PC-9 (cell line): ENCODE measurements around the gene NDST1. TPM values are rescaled to one million over a fixed set of nuclear protein-coding genes. Genes with fewer than 3 reads are reported as not detected.

Source experiments
- BruUV-seq: library from RNA; stranded (reverse); fragments of 400-500 nt; replicated peaks from 2 replicates; lab custom pipeline; 2021; lab: Mats Ljungman, UMichigan
- CTCF ChIA-PET: fragments of 300-600 bp; sonication (Branson Sonifier 250); formaldehyde crosslinking; loops from one replicate; lab custom pipeline; 2022; ENCODE audit warnings: antibody characterized with exemption; lab: Charles Lee
- POLR2A ChIA-PET: fragments of 300-600 bp; sonication (Branson Sonifier 250); formaldehyde crosslinking; loops from one replicate; lab custom pipeline; 2022; ENCODE audit warnings: antibody characterized with exemption; ENCODE audit not compliant: unreplicated experiment; lab: Charles Lee
- DNase-seq, 2 experiments: peaks; one replicate each; pipeline versions ENCODE4 v3.0.0 to v3.0.0-alpha.2; 2015 to 2022; ENCODE audit warnings: mixed read lengths in 1 of 2
- H2AFZ ChIP-seq: fragments of 200-600 bp; sonication (generic); 2 replicates; pipeline ENCODE4 v1.8.1; 2017; ENCODE audit warnings: antibody characterized with exemption
- H3F3A ChIP-seq: fragments of 200-600 bp; sonication (generic); 2 replicates; pipeline ENCODE4 v1.8.1; 2017; ENCODE audit warnings: antibody characterized with exemption, mild to moderate bottlenecking, low read depth; ENCODE audit not compliant: insufficient read depth
- H3K27ac ChIP-seq: fragments of 200-600 bp; sonication (generic); 2 replicates; pipeline ENCODE4 v1.6.1; 2016; ENCODE audit warnings: mixed run types
- H3K27me3 ChIP-seq: fragments of 200-600 bp; sonication (generic); 2 replicates; pipeline ENCODE4 v1.6.1; 2016; ENCODE audit warnings: low read depth, mixed run types; ENCODE audit not compliant: insufficient read depth
- H3K36me3 ChIP-seq: fragments of 200-600 bp; sonication (generic); 2 replicates; pipeline ENCODE4 v1.6.1; 2016; ENCODE audit warnings: low read depth, mixed run types
- H3K4me1 ChIP-seq: fragments of 200-600 bp; sonication (generic); replicated peaks from 2 replicates; pipeline ENCODE4 v1.6.1; 2016; ENCODE audit warnings: mixed run types; ENCODE audit not compliant: insufficient read depth
- H3K4me2 ChIP-seq: fragments of 200-600 bp; sonication (generic); 2 replicates; pipeline ENCODE4 v1.6.1; 2017; ENCODE audit warnings: mixed run types
- H3K4me3 ChIP-seq: fragments of 200-600 bp; sonication (generic); 2 replicates; pipeline ENCODE4 v1.6.1; 2016; ENCODE audit warnings: mixed run types
- H3K79me2 ChIP-seq: fragments of 200-600 bp; sonication (generic); 2 replicates; pipeline ENCODE4 v1.6.1; 2017; ENCODE audit warnings: low read depth, mixed run types
- H3K9me2 ChIP-seq: fragments of 200-600 bp; sonication (generic); 2 replicates; pipeline ENCODE4 v1.8.1; 2017; ENCODE audit warnings: mild to moderate bottlenecking; ENCODE audit not compliant: insufficient read depth
- H3K9me3 ChIP-seq: fragments of 200-600 bp; sonication (generic); 2 replicates; pipeline ENCODE4 v1.8.1; 2016; ENCODE audit warnings: low read depth; ENCODE audit not compliant: insufficient read depth
- H4K20me1 ChIP-seq: fragments of 200-600 bp; sonication (generic); 2 replicates; pipeline ENCODE4 v1.8.1; 2017; ENCODE audit not compliant: insufficient read depth
- CTCF ChIP-seq: fragments of 200-600 bp; sonication (generic); conservative IDR thresholded peaks from 2 replicates; pipeline ENCODE4 v1.6.1; 2017; ENCODE audit warnings: mixed run types, antibody characterized with exemption, mild to moderate bottlenecking, moderate library complexity
- EZH2 ChIP-seq: fragments of 200-600 bp; sonication (generic); IDR thresholded peaks from 2 replicates; pipeline ENCODE4 v1.8.0; 2017; ENCODE audit warnings: antibody characterized with exemption, low read depth
- intact Hi-C: fragments of 100-400 bp; cut with micrococcal nuclease; formaldehyde crosslinking; loops from one replicate; pipeline ENCODE4 v1.10.0; 2022; ENCODE audit not compliant: unreplicated experiment
- total RNA-seq: library from RNA; stranded (reverse); gene quantifications from 2 replicates; pipeline ENCODE4 v1.2.3, GENCODE V29; 2021

The NDST1 gene
- total RNA-seq, 1 experiment from 2014 or later: 94.3 TPM

GRCh38 chr5:150521939-150522503 lies 14.1 kb downstream of the NDST1 start:
- peaks cover 78% of the 10 kb centered on the region for H4K20me1 ChIP-seq
- no peak for TF ChIP-seq EZH2
- no peak for TF ChIP-seq CTCF

DNA sequence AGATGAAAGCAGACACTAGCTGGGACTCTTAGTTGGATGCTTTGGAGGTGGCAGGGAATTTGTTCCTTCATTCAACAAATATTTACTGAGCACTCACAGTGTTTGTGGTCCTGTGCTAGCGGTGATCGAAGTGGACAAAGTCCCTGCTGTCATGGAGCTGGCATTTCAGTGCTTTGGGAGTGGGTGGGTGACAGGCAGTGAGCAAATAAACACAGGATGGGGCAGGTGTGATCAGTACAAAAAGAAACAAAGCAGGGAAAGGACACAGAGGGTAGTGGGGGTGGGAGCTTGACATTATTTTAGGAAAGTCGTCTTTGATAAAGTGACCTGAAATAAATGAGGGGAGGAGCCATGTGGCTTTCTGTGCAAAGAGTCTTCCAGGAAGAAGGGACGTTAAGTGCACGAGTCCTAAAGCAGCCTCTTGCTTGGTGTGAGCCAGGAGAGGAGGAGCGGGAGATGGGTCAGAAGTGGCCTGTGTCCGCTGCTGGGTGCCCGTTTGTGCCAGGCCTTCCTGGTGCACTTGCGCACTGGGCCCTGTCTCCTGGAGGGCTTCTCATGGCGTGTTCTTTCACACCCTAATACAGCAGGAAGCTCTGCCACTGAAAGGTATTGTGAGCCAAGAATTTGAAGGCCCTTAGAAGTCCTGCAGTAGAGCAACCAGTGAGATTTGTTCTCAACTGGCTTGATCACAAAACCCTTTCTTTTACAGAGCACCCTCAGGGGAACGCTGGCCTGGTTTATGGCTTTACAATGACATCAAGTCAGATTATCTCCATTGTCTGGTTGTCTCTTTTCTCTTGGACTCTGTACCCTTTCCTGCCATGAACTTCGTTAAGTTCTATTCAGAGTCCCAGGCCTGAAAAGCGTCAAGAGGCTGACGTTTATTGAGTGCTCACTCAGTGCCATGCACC lies 14.8 kb downstream of the NDST1 start:
- Histone ChIP-seq H3K4me2 (no peak overlapping the region), H2AFZ (no peak overlapping the region), H3K27ac (no peak overlapping the region), H3K9me3 (no peaks in the 10 kb centered on the region), H3K79me2 (peaks cover 53% of the 10 kb centered on the region), H4K20me1 (peaks cover 82% of the 10 kb centered on the region), H3F3A (peaks cover 16% of the 10 kb centered on the region), H3K4me3 (no peak overlapping the region), H3K4me1 (peaks cover 10% of the 10 kb centered on the region), H3K27me3 (no peaks in the 10 kb centered on the region), H3K9me2 (no peaks in the 10 kb centered on the region), H3K36me3 (peaks cover 4% of the 10 kb centered on the region; the same call in 1 of the 2 replicates)
- TF ChIP-seq CTCF (no peak), EZH2 (no peak)
- BruUV-seq: no TSS peak
- DNase-seq: peak in 1 of 2 experiments; percentile 31
- intact Hi-C loops: loop anchor here (1.0 kb wide), 1 partner anchor 63 kb away; no protein-coding TSS in a partner anchor
- ChIA-PET CTCF (interaction anchor here (0.6 kb wide), 2 partner anchors 72 to 732 kb away, joined by 3 read pairs; no protein-coding TSS in a partner anchor), POLR2A (no interaction called here)

More at GRCh38 chr5:150521939-150522503, 14.1 kb downstream of the NDST1 start:
- Histone ChIP-seq H3K4me2 (no peak overlapping the region), H2AFZ (no peak overlapping the region), H3K36me3 (no peaks in the 10 kb centered on the region), H3K27ac (no peak overlapping the region), H3K4me1 (peaks cover 16% of the 10 kb centered on the region), H3K79me2 (peaks cover 53% of the 10 kb centered on the region), H3K9me3 (no peaks in the 10 kb centered on the region), H3K9me2 (no peaks in the 10 kb centered on the region), H3K27me3 (no peaks in the 10 kb centered on the region), H3K4me3 (no peak overlapping the region), H3F3A (peaks cover 20% of the 10 kb centered on the region)
- CTCF ChIA-PET: no interaction called here
- POLR2A ChIA-PET: no interaction called here
- no peak for DNase-seq
- intact Hi-C loops: no loop called here
- BruUV-seq: no TSS peak

GRCh38 chr5:150523472-150524350 lies 15.8 kb downstream of the NDST1 start:
- H3K36me3 ChIP-seq: peaks cover 4% of the 10 kb centered on the region; the same call in 1 of the 2 replicates
- peaks cover under 1% of the 10 kb centered on the region; the same call in 1 of the 2 replicates for H3K4me1 ChIP-seq
- H3K4me3 ChIP-seq: no peak overlapping the region
- no peaks in the 10 kb centered on the region for H3K27me3 ChIP-seq
- H3K9me3 ChIP-seq: no peaks in the 10 kb centered on the region
- CTCF ChIA-PET: interaction anchor here (0.6 kb wide), 1 partner anchor 73 kb away, joined by 3 read pairs; no protein-coding TSS in a partner anchor
- TF ChIP-seq EZH2 (no peak), CTCF (peak; percentile 70)
- no peak overlapping the region for H3K4me2 ChIP-seq
- POLR2A ChIA-PET: no interaction called here
- no peak overlapping the region for H2AFZ ChIP-seq
- BruUV-seq: no TSS peak
- intact Hi-C loops: loop anchor here (1.0 kb wide), 1 partner anchor 64 kb away; no protein-coding TSS in a partner anchor
- peak; percentile 27 to 47 for DNase-seq
- no peak overlapping the region for H3K27ac ChIP-seq
- H4K20me1 ChIP-seq: peaks cover 72% of the 10 kb centered on the region
- peaks cover 46% of the 10 kb centered on the region for H3K79me2 ChIP-seq
- peaks cover 10% of the 10 kb centered on the region; the same call in 1 of the 2 replicates for H3F3A ChIP-seq
- H3K9me2 ChIP-seq: no peaks in the 10 kb centered on the region
